CD4-positive, CD25-positive, alpha-beta regulatory T cell (primary cell): ENCODE results near the gene PLEKHH1. TPM values are rescaled to one million over a fixed set of nuclear protein-coding genes. Genes with fewer than 3 reads are reported as not detected.
A peak's percentile ranks its signal among the peaks of the same experiment; 100 is the strongest.

Experiments
- ATAC-seq, 2 donors: fragments of 150-1000 bp; cut with Tn5 transposase; one replicate each; pipeline ENCODE4 v1.10.0; 2021; ENCODE audit warnings: low read depth in 2 of 2, moderate number of reproducible peaks in 2 of 2, moderate library complexity in 1 of 2
- DNase-seq, 3 donors: peaks; one replicate each; pipeline versions ENCODE4 v3.0.0 to v3.0.0-alpha.2; 2012 to 2022; ENCODE audit warnings: mixed read lengths in 1 of 3
- H3K27ac ChIP-seq: one replicate; pipeline ENCODE4 v1.7.0; 2013; ENCODE audit warnings: mild to moderate bottlenecking, low read length; ENCODE audit not compliant: insufficient read depth, poor library complexity, severe bottlenecking
- H3K27me3 ChIP-seq: one replicate; pipeline ENCODE4 v1.7.0; 2013; ENCODE audit warnings: low read length; ENCODE audit not compliant: control insufficient read depth, insufficient read depth
- H3K36me3 ChIP-seq: one replicate; pipeline ENCODE4 v1.7.0; 2013; ENCODE audit warnings: mild to moderate bottlenecking, low read length, moderate library complexity; ENCODE audit not compliant: control insufficient read depth, insufficient read depth
- H3K4me1 ChIP-seq: 2 replicates; pipeline ENCODE4 v1.7.0; 2013; ENCODE audit warnings: mild to moderate bottlenecking, low read length; ENCODE audit not compliant: insufficient read depth, control insufficient read depth, poor library complexity, severe bottlenecking
- H3K4me3 ChIP-seq: one replicate; pipeline ENCODE4 v1.7.0; 2013; ENCODE audit warnings: low read depth, mild to moderate bottlenecking, low read length, moderate library complexity
- H3K9me3 ChIP-seq, 2 experiments: 1 replicate in 1 of 2; 2 replicates in 1 of 2; pipeline ENCODE4 v1.7.0; 2013; ENCODE audit warnings: low read length in 2 of 2, mild to moderate bottlenecking in 1 of 2, moderate library complexity in 1 of 2; ENCODE audit not compliant: control insufficient read depth in 2 of 2
- H3K27ac Mint-ChIP-seq, 3 donors: one replicate each; pipeline ENCODE4 v1.8.0; 2020 to 2022; ENCODE audit warnings: mild to moderate bottlenecking in 3 of 3, mixed read lengths in 3 of 3, moderate library complexity in 2 of 3
- H3K27me3 Mint-ChIP-seq: one replicate; pipeline ENCODE4 v1.8.0; 2022; ENCODE audit warnings: mild to moderate bottlenecking, mixed read lengths
- H3K36me3 Mint-ChIP-seq: one replicate; pipeline ENCODE4 v1.8.0; 2020; ENCODE audit warnings: mixed read lengths
- H3K4me1 Mint-ChIP-seq, 4 donors: one replicate each; pipeline ENCODE4 v1.8.0; 2020 to 2022; ENCODE audit warnings: mixed read lengths in 4 of 4, mild to moderate bottlenecking in 1 of 4
- H3K4me3 Mint-ChIP-seq, 4 donors: one replicate each; pipeline ENCODE4 v1.8.0; 2020 to 2022; ENCODE audit warnings: mild to moderate bottlenecking in 4 of 4, mixed read lengths in 4 of 4, moderate library complexity in 3 of 4
- H3K9me3 Mint-ChIP-seq, 7 donors: one replicate each; pipeline ENCODE4 v1.8.0; 2020 to 2022; ENCODE audit warnings: mixed read lengths in 7 of 7, mild to moderate bottlenecking in 3 of 7, moderate library complexity in 2 of 7
- polyA plus RNA-seq, 4 donors: library from polyadenylated mRNA; unstranded; fragments of 300-500 nt; fragmentation: Illumina TruSeq; gene quantifications; one replicate each; pipeline ENCODE4 v1.2.3, GENCODE V29; 2021
- total RNA-seq: library from RNA; stranded (reverse); gene quantifications from one replicate; pipeline ENCODE4 v1.2.3, GENCODE V29; 2022

Gene PLEKHH1
- total and polyA plus RNA-seq, 5 donors from 2014 or later, result 0.05 to 0.24 (median 0.15) TPM; not detected in 2

DNA sequence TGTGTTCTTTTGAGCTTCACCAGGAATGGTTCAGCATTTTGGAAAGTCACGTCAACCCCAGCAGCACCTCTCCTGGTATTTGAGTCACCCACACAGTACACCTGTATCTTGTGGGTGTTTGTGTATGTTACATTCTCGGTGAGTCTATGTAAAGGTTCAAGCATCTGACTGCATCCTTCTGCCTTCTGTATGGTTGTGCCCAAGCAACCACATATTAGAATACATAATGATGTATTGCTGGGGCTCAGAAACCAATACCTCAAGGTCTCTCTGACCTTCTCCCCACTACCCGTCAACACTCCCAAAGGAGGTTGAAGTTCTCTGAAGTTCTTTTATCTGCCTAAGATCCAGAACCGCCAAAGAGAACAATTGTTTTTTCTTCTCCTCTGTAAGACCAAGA, 35.4 kb upstream of the PLEKHH1 start:
- Mint-ChIP-seq H3K4me3 (no peak overlapping the region), H3K4me1 (peaks cover 0 to 4% (median 2%) of the 10 kb centered on the region in 4 donors), H3K27me3 (peaks cover 8% of the 10 kb centered on the region), H3K27ac (peak overlapping the region in 1 of 3 donors; percentile 83), H3K9me3 (peaks cover 0 to 10% (median 3%) of the 10 kb centered on the region in 7 donors), H3K36me3 (peaks cover 9% of the 10 kb centered on the region)
- Histone ChIP-seq H3K9me3 (peaks cover 14 to 15% of the 10 kb centered on the region in 2 experiments), H3K4me3 (no peak overlapping the region), H3K4me1 (no peaks in the 10 kb centered on the region), H3K27ac (no peak overlapping the region), H3K27me3 (no peaks in the 10 kb centered on the region), H3K36me3 (no peaks in the 10 kb centered on the region)
- no peak for ATAC-seq
- DNase-seq, result no peak

DNA sequence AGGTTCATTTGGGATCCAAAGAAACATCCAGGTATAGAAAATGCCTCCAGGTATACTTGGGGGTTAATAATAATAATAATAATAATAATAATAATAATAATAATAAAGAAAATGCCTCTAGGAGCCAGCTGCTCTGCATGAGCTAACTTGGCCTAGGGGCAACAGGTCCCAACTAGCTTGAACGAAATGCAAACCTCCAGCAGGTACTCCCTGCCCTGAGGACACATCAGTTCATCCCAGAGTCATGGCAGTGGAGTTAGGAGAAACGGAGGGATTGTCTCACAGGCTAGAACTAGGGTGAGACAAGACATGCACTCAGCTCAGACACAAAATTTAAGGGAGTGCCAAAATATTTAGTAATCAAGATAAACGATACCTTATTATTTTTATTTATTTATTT, 32.1 kb upstream of the PLEKHH1 start:
- Histone ChIP-seq H3K9me3 (no peaks in the 10 kb centered on the region), H3K36me3 (no peaks in the 10 kb centered on the region), H3K4me1 (no peaks in the 10 kb centered on the region), H3K27ac (no peak overlapping the region), H3K27me3 (no peaks in the 10 kb centered on the region), H3K4me3 (no peak overlapping the region)
- Mint-ChIP-seq H3K9me3 (no peaks in the 10 kb centered on the region), H3K4me3 (no peak overlapping the region), H3K36me3 (peaks cover 8% of the 10 kb centered on the region), H3K4me1 (peaks cover 0 to 4% (median under 1%) of the 10 kb centered on the region in 4 donors), H3K27me3 (peaks cover 8% of the 10 kb centered on the region), H3K27ac (no peak overlapping the region)
- ATAC-seq (no peak), DNase-seq (no peak)

- H3K27ac Mint-ChIP-seq, result no peak overlapping the region
- Histone ChIP-seq H3K4me3 (no peak overlapping the region), H3K36me3 (no peaks in the 10 kb centered on the region), H3K9me3 (no peaks in the 10 kb centered on the region), H3K4me1 (no peaks in the 10 kb centered on the region), H3K27ac (no peak overlapping the region), H3K27me3 (no peaks in the 10 kb centered on the region)
- no peak overlapping the region for H3K4me3 Mint-ChIP-seq
- H3K9me3 Mint-ChIP-seq, result peaks cover 0 to under 1% (median 0%) of the 10 kb centered on the region in 7 donors
- peaks cover 8% of the 10 kb centered on the region for H3K36me3 Mint-ChIP-seq
- H3K4me1 Mint-ChIP-seq, result peaks cover 0 to 4% (median under 1%) of the 10 kb centered on the region in 4 donors
- peaks cover 8% of the 10 kb centered on the region for H3K27me3 Mint-ChIP-seq
- ATAC-seq, result no peak
- no peak for DNase-seq
These were observed 31.4 kb upstream of the PLEKHH1 start for GRCh38 chr14:67501670-67502069.

GRCh38 chr14:67502867-67503266, 30.2 kb upstream of the PLEKHH1 start:
- Mint-ChIP-seq H3K27me3 (peaks cover 8% of the 10 kb centered on the region), H3K36me3 (peaks cover 8% of the 10 kb centered on the region), H3K27ac (no peak overlapping the region), H3K9me3 (peaks cover 0 to 2% (median 0%) of the 10 kb centered on the region in 7 donors), H3K4me1 (peaks cover 0 to 3% (median under 1%) of the 10 kb centered on the region in 4 donors), H3K4me3 (no peak overlapping the region)
- Histone ChIP-seq H3K36me3 (no peaks in the 10 kb centered on the region), H3K9me3 (no peaks in the 10 kb centered on the region), H3K27me3 (no peaks in the 10 kb centered on the region), H3K4me3 (no peak overlapping the region), H3K27ac (no peak overlapping the region), H3K4me1 (no peaks in the 10 kb centered on the region)
- no peak for ATAC-seq
- no peak for DNase-seq

DNA sequence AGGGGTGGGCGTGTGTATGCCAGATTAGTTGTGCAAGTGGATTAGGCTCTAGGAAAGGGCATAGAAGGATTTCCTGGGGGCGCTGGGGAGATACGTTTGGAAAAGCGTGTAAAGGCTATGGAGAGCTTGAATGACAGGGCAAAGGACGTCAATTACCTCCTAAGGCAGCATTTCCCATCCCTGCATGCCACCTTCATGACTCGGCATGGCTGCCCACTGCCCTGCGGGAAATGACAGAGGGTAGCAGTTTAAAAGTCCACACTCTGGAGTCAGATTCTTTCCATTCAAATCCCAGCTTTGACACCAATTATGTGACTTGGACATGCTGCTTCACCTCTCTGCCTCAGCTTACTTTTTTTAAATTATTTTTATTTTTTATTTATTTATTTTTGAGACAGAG, 29.8 kb upstream of the PLEKHH1 start:
- Histone ChIP-seq H3K27ac (no peak overlapping the region), H3K4me3 (no peak overlapping the region), H3K36me3 (no peaks in the 10 kb centered on the region), H3K27me3 (no peaks in the 10 kb centered on the region), H3K9me3 (no peaks in the 10 kb centered on the region), H3K4me1 (no peaks in the 10 kb centered on the region)
- no peak overlapping the region for H3K27ac Mint-ChIP-seq
- H3K4me1 Mint-ChIP-seq, result no peaks in the 10 kb centered on the region
- H3K27me3 Mint-ChIP-seq, result peaks cover 6% of the 10 kb centered on the region
- DNase-seq (no peak), ATAC-seq (no peak)
- peaks cover 0 to 2% (median 0%) of the 10 kb centered on the region in 7 donors for H3K9me3 Mint-ChIP-seq
- H3K4me3 Mint-ChIP-seq, result no peak overlapping the region
- H3K36me3 Mint-ChIP-seq, result peaks cover 8% of the 10 kb centered on the region

- Mint-ChIP-seq H3K9me3 (peaks cover 0 to 2% (median 0%) of the 10 kb centered on the region in 7 donors), H3K27me3 (no peaks in the 10 kb centered on the region), H3K4me1 (peaks cover 0 to 2% (median 0%) of the 10 kb centered on the region in 4 donors), H3K36me3 (peaks cover 5% of the 10 kb centered on the region), H3K4me3 (no peak overlapping the region), H3K27ac (no peak overlapping the region)
- Histone ChIP-seq H3K27ac (no peak overlapping the region), H3K9me3 (no peaks in the 10 kb centered on the region), H3K36me3 (no peaks in the 10 kb centered on the region), H3K27me3 (no peaks in the 10 kb centered on the region), H3K4me3 (no peak overlapping the region), H3K4me1 (no peaks in the 10 kb centered on the region)
- ATAC-seq (no peak), DNase-seq (no peak)
These were observed 27.8 kb upstream of the PLEKHH1 start for GRCh38 chr14:67505254-67505653.

GRCh38 chr14:67508956-67509355, 24.1 kb upstream of the PLEKHH1 start:
- Mint-ChIP-seq H3K4me3 (no peak overlapping the region), H3K9me3 (peaks cover 0 to 2% (median 0%) of the 10 kb centered on the region in 7 donors), H3K4me1 (peaks cover 0 to 11% (median 4%) of the 10 kb centered on the region in 4 donors), H3K36me3 (peaks cover 5% of the 10 kb centered on the region), H3K27me3 (peaks cover 15% of the 10 kb centered on the region), H3K27ac (peak overlapping the region in 1 of 3 donors; percentile 58)
- Histone ChIP-seq H3K27me3 (no peaks in the 10 kb centered on the region), H3K4me3 (no peak overlapping the region), H3K4me1 (peaks cover 5% of the 10 kb centered on the region), H3K9me3 (no peaks in the 10 kb centered on the region), H3K36me3 (no peaks in the 10 kb centered on the region), H3K27ac (no peak overlapping the region)
- ATAC-seq, result no peak
- no peak for DNase-seq

- Mint-ChIP-seq H3K36me3 (peaks cover 2% of the 10 kb centered on the region), H3K27me3 (peaks cover 16% of the 10 kb centered on the region), H3K4me1 (peaks cover 0 to 17% (median 7%) of the 10 kb centered on the region in 4 donors), H3K9me3 (peaks cover 0 to 3% (median 0%) of the 10 kb centered on the region in 7 donors), H3K27ac (peak overlapping the region in 2 of 3 donors; percentile 18 to 60), H3K4me3 (peak overlapping the region in 2 of 4 donors; percentile 8 to 20)
- Histone ChIP-seq H3K36me3 (no peaks in the 10 kb centered on the region), H3K4me1 (peaks cover 13% of the 10 kb centered on the region), H3K27ac (no peak overlapping the region), H3K9me3 (no peaks in the 10 kb centered on the region), H3K4me3 (no peak overlapping the region), H3K27me3 (no peaks in the 10 kb centered on the region)
- DNase-seq (no peak), ATAC-seq (no peak)
These were observed 23.0 kb upstream of the PLEKHH1 start for GRCh38 chr14:67510121-67510520.
